Activated T-helper 2 cell treated with anti-CD3 and anti-CD28 coated beads, Interferon-gamma antibody, Interleukin-2, Interleukin-4, amounts not matched to agents 10 μg/mL and 5 μg/mL and 100 μg/mL, durations not matched to agents 14 hours and 24 hours and 36 hours (primary cell): ENCODE data around the gene VWA3B. TPM values are rescaled to one million over a fixed set of nuclear protein-coding genes. Genes with fewer than 3 reads are reported as not detected.

ENCODE experiments used
- total RNA-seq: library from RNA; stranded (reverse); gene quantifications from 2 replicates; pipeline ENCODE4 v1.2.3, GENCODE V29; 2022

Gene VWA3B
- total RNA-seq, 1 donor from 2014 or later, result not detected

Other genes starting within 250 kb of the VWA3B start
- gene TMEM131, start 91.2 kb upstream of the VWA3B start, total RNA-seq, result 39.3 and 39.9 TPM in 2 replicates